HEK293 (cell line): ENCODE measurements around the gene NAPA.

Source experiments
- SETDB1 ChIP-seq: IDR thresholded peaks from one replicate; pipeline ENCODE4 v1.6.1; 2017; ENCODE audit warnings: mild to moderate bottlenecking, low read length, moderate library complexity, mixed read lengths; ENCODE audit not compliant: insufficient read length
- WT1 ChIP-seq: fragments of 450-650 bp; formaldehyde crosslinking; IDR thresholded peaks from 2 replicates; pipeline ENCODE4 v1.5.1; 2016; ENCODE audit warnings: missing biosample characterization, missing genetic modification characterization

GRCh38 chr19:47512948-47513319 is 1.9 kb downstream of the NAPA start:
- TF ChIP-seq SETDB1 (no peak), WT1 (tag by site-specific recombination) (no peak)
